ENCODE data around the gene MB.
A peak's percentile ranks its signal among the peaks of the same experiment; 100 is the strongest.
"Not testable (repeated sequence)": the region's sequence is repeated elsewhere in the genome, so short reads cannot be mapped to it uniquely, and the experiment has no call there.

Gene MB

GRCh38 chr22:35629406-35630216, 12.5 kb upstream of the MB start:
- Mint-ChIP-seq H3K27ac (peak overlapping the region; percentile 79), H3K9me3 (peaks cover 7% of the 10 kb centered on the region), H3K27me3 (ENCODE audit: low read depth, poor library complexity) (peaks cover 20% of the 10 kb centered on the region), H3K4me3 (peak overlapping the region; percentile 23), H3K4me1 (peaks cover 31% of the 10 kb centered on the region), H3K36me3 (ENCODE audit: low read depth) (no peaks in the 10 kb centered on the region)
- DNase-seq: no peak
- no peak for TF ChIP-seq CTCF (IDR thresholded peaks at IDR 0.05)

GRCh38 chr22:35628732-35629131, 11.6 kb upstream of the MB start:
- no peaks in the 10 kb centered on the region for H3K36me3 Mint-ChIP-seq (ENCODE audit: low read depth)
- H3K4me1 Mint-ChIP-seq: peaks cover 36% of the 10 kb centered on the region
- H3K9me3 Mint-ChIP-seq: peaks cover 7% of the 10 kb centered on the region
- TF ChIP-seq CTCF (IDR thresholded peaks at IDR 0.05): no peak
- no peak for DNase-seq
- H3K27me3 Mint-ChIP-seq (ENCODE audit: low read depth, poor library complexity): peaks cover 20% of the 10 kb centered on the region
- H3K4me3 Mint-ChIP-seq: no peak overlapping the region
- H3K27ac Mint-ChIP-seq: no peak overlapping the region

GRCh38 chr22:35627267-35628041, 10.3 kb upstream of the MB start:
- Mint-ChIP-seq H3K4me1 (peaks cover 38% of the 10 kb centered on the region), H3K4me3 (peak overlapping the region; percentile 81), H3K27ac (no peak overlapping the region), H3K9me3 (peaks cover 4% of the 10 kb centered on the region), H3K36me3 (ENCODE audit: low read depth) (no peaks in the 10 kb centered on the region), H3K27me3 (ENCODE audit: low read depth, poor library complexity) (peaks cover 25% of the 10 kb centered on the region)
- TF ChIP-seq CTCF (IDR thresholded peaks at IDR 0.05): peak; percentile 14
- peak; percentile 55 for DNase-seq

- no peak for TF ChIP-seq CTCF (IDR thresholded peaks at IDR 0.05)
- no peak overlapping the region for H3K4me3 Mint-ChIP-seq
- no peak for DNase-seq
- peaks cover 24% of the 10 kb centered on the region for H3K27me3 Mint-ChIP-seq (ENCODE audit: low read depth, poor library complexity)
- no peak overlapping the region for H3K27ac Mint-ChIP-seq
- H3K36me3 Mint-ChIP-seq (ENCODE audit: low read depth): no peaks in the 10 kb centered on the region
- H3K4me1 Mint-ChIP-seq: peaks cover 52% of the 10 kb centered on the region
- peaks cover 4% of the 10 kb centered on the region for H3K9me3 Mint-ChIP-seq
Observed at GRCh38 chr22:35625763-35626432, 8.8 kb upstream of the MB start.

GRCh38 chr22:35624547-35624946, 7.4 kb upstream of the MB start:
- no peaks in the 10 kb centered on the region for H3K36me3 Mint-ChIP-seq (ENCODE audit: low read depth)
- no peak for TF ChIP-seq CTCF (IDR thresholded peaks at IDR 0.05)
- peaks cover 18% of the 10 kb centered on the region for H3K27me3 Mint-ChIP-seq (ENCODE audit: low read depth, poor library complexity)
- no peak overlapping the region for H3K4me3 Mint-ChIP-seq
- no peak for DNase-seq
- H3K27ac Mint-ChIP-seq: no peak overlapping the region
- peaks cover 46% of the 10 kb centered on the region for H3K4me1 Mint-ChIP-seq
- peaks cover 4% of the 10 kb centered on the region for H3K9me3 Mint-ChIP-seq

GRCh38 chr22:35623885-35624284, 6.8 kb upstream of the MB start:
- Mint-ChIP-seq H3K27me3 (ENCODE audit: low read depth, poor library complexity) (peaks cover 18% of the 10 kb centered on the region), H3K4me1 (peaks cover 45% of the 10 kb centered on the region)
- H3K9me3 Mint-ChIP-seq; H3K4me3 Mint-ChIP-seq; H3K36me3 Mint-ChIP-seq (ENCODE audit: low read depth); H3K27ac Mint-ChIP-seq; DNase-seq: not testable (repeated sequence)
